K562 (cell line): ENCODE measurements around the gene DNMT1. TPM values are rescaled to one million over a fixed set of nuclear protein-coding genes. Genes with fewer than 3 reads are reported as not detected.
A peak's percentile ranks its signal among the peaks of the same experiment; 100 is the strongest.

Experiments used
- C11orf30 ChIP-seq: fragments of 450-650 bp; IDR thresholded peaks from 2 replicates; pipeline ENCODE4 v1.6.1; 2016; ENCODE audit warnings: low read depth, mild to moderate bottlenecking
- ETS2 ChIP-seq: IDR thresholded peaks from 2 replicates; pipeline ENCODE4 v1.6.1; 2016; ENCODE audit warnings: borderline replicate concordance, missing genetic modification characterization, mild to moderate bottlenecking, moderate library complexity, missing compliant biosample characterization; ENCODE audit not compliant: poor library complexity, severe bottlenecking
- FOXA3 ChIP-seq, 2 experiments: fragments of 450-650 bp in 1 of 2; sonication (generic) in 1 of 2; formaldehyde crosslinking; IDR thresholded peaks in 1 of 2; conservative IDR thresholded peaks in 1 of 2; 2 replicates each; pipeline versions ENCODE4 v1.4.0 to v1.8.0; 2020 to 2022; ENCODE audit warnings: mild to moderate bottlenecking in 2 of 2, missing genetic modification reagents in 1 of 2
- MED1 ChIP-seq: sonication (generic); formaldehyde crosslinking; IDR thresholded peaks from 2 replicates; pipeline ENCODE4 v1.8.1; 2023; ENCODE audit warnings: missing genetic modification reagents, borderline replicate concordance
- NELFE ChIP-seq: IDR thresholded peaks from 2 replicates; pipeline ENCODE4 v1.6.1; 2011; ENCODE audit warnings: mild to moderate bottlenecking; ENCODE audit not compliant: insufficient read depth, insufficient read length
- RBM39 ChIP-seq: fragments of 200-400 bp; formaldehyde crosslinking; optimal IDR thresholded peaks from 2 replicates; pipeline ENCODE3; 2018; ENCODE audit warnings: low read depth, low read length
- SETDB1 ChIP-seq: IDR thresholded peaks from one replicate; pipeline ENCODE4 v1.6.1; 2012; ENCODE audit warnings: low read length, control low read depth, inconsistent platforms
- SP2 ChIP-seq: IDR thresholded peaks from 2 replicates; pipeline ENCODE4 v1.6.1; 2011; ENCODE audit warnings: mild to moderate bottlenecking, low read depth, low read length, moderate library complexity; ENCODE audit not compliant: poor library complexity, severe bottlenecking; ENCODE audit errors: extremely low read depth
- ZFP1 ChIP-seq: fragments of 450-650 bp; formaldehyde crosslinking; IDR thresholded peaks from 2 replicates; pipeline ENCODE4 v1.4.0; 2020; ENCODE audit warnings: mild to moderate bottlenecking, mixed read lengths
- ZFP30 ChIP-seq: fragments of 250-450 bp; sonication (Bioruptor Pico); IDR thresholded peaks from 2 replicates; pipeline ENCODE4 v1.8.0; 2022; ENCODE audit warnings: moderate library complexity, mild to moderate bottlenecking, inconsistent platforms, borderline replicate concordance
- ZNF436 ChIP-seq: fragments of 250-450, 450-650 bp; sonication (Bioruptor Pico); formaldehyde crosslinking; IDR thresholded peaks from 2 replicates; pipeline ENCODE4 v1.7.0; 2020; ENCODE audit warnings: mild to moderate bottlenecking
- ZNF778 ChIP-seq: fragments of 450-650 bp; formaldehyde crosslinking; IDR thresholded peaks from 2 replicates; pipeline ENCODE4 v1.4.0; 2020; ENCODE audit warnings: mild to moderate bottlenecking, moderate library complexity
- polyA plus RNA-seq, 8 experiments: library from polyadenylated mRNA; depleted of rRNA in 4 of 8; stranded (reverse) in 5 of 8; unstranded in 3 of 8; fragments of >200 nt; fragmentation: Nextera tagmentation in 2 of 8; fragmentation: Illumina TruSeq in 1 of 8; extraction: Ambion mirVana in 2 of 8; extraction: Trizol in 1 of 8; gene quantifications; 2 replicates each; pipeline versions ENCODE4 v1.2.1 to v1.2.3, GENCODE V29; 2011 to 2014; ENCODE audit warnings: inconsistent platforms in 1 of 8, missing spikeins in 1 of 8
- total RNA-seq, 7 experiments: library from RNA; depleted of rRNA in 6 of 7; stranded (reverse); fragments of >200 nt in 6 of 7; fragmentation: Illumina TruSeq in 2 of 7; extraction: Trizol in 2 of 7; gene quantifications; 2 replicates each; pipeline versions ENCODE4 v1.2.1 to v1.2.3, GENCODE V29; 2011 to 2021; ENCODE audit warnings: low replicate concordance in 1 of 7
- TF ChIP-seq, protein P1 (sequence below), 2 experiments: IDR thresholded peaks in 1 of 2; conservative IDR thresholded peaks in 1 of 2; 2 replicates each; pipeline ENCODE4 v1.6.1; 2016; ENCODE audit warnings: low read depth in 2 of 2, mild to moderate bottlenecking in 1 of 2, missing compliant biosample characterization in 1 of 2, missing genetic modification characterization in 1 of 2, moderate library complexity in 1 of 2
- TF ChIP-seq, protein P2 (sequence below), 2 experiments: IDR thresholded peaks; 2 replicates each; pipeline ENCODE4 v1.6.1; 2011; ENCODE audit warnings: borderline replicate concordance in 1 of 2, control low read depth in 1 of 2, low read depth in 1 of 2, low read length in 1 of 2, mild to moderate bottlenecking in 1 of 2, mixed read lengths in 1 of 2, moderate library complexity in 1 of 2; ENCODE audit not compliant: insufficient read depth in 1 of 2, insufficient read length in 1 of 2, poor library complexity in 1 of 2, severe bottlenecking in 1 of 2; ENCODE audit errors: extremely low read depth in 1 of 2
- TF ChIP-seq, protein P3 (sequence below): fragments of 450-650 bp; formaldehyde crosslinking; IDR thresholded peaks from 2 replicates; pipeline ENCODE4 v1.4.0; 2022; ENCODE audit warnings: mild to moderate bottlenecking, moderate library complexity
- TF ChIP-seq, protein P4 (sequence below): fragments of 250-450 bp; sonication (Bioruptor Pico); IDR thresholded peaks from 2 replicates; pipeline ENCODE4 v1.9.0; 2021; ENCODE audit warnings: mild to moderate bottlenecking, inconsistent platforms
- TF ChIP-seq, protein P5 (sequence below): sonication (generic); formaldehyde crosslinking; IDR thresholded peaks from 2 replicates; pipeline ENCODE4 v1.4.0; 2020; ENCODE audit warnings: mild to moderate bottlenecking, missing genetic modification reagents

DNMT1 gene
- total and polyA plus RNA-seq, 9 of the 15 experiments (the other 6 are each of a cell fraction or from before 2014, with no cell fraction given), result 80.1 to 271 (median 121) TPM

DNA sequence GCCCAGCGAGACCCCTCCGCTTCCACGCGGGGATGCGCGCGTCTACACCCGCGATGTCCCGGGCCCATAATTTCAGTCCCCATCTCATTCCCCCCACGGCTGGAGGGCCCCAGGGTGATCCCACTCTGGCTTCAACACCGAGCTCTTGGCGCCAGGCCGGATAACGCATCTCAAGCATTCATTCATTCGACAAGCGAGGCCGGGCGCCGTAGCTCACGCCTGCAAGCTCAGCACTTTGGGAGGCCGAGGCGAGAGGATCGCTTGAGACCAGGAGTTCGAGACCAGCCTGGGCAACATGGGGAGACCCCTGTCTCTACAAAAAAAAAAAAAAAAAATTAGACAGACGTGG lies 98.2 kb downstream of the DNMT1 start (continued):
- TF ChIP-seq, protein P1, sequence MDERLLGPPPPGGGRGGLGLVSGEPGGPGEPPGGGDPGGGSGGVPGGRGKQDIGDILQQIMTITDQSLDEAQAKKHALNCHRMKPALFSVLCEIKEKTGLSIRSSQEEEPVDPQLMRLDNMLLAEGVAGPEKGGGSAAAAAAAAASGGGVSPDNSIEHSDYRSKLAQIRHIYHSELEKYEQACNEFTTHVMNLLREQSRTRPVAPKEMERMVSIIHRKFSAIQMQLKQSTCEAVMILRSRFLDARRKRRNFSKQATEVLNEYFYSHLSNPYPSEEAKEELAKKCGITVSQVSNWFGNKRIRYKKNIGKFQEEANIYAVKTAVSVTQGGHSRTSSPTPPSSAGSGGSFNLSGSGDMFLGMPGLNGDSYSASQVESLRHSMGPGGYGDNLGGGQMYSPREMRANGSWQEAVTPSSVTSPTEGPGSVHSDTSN (CRISPR knock-in tag; IDR thresholded peaks at IDR 0.05; ENCODE audit: low read depth), result no peak
- TF ChIP-seq, protein P1 (tag; conservative IDR thresholded peaks at IDR 0.05; ENCODE audit: low read depth), result no peak
- TF ChIP-seq, protein P2, sequence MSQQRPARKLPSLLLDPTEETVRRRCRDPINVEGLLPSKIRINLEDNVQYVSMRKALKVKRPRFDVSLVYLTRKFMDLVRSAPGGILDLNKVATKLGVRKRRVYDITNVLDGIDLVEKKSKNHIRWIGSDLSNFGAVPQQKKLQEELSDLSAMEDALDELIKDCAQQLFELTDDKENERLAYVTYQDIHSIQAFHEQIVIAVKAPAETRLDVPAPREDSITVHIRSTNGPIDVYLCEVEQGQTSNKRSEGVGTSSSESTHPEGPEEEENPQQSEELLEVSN (IDR thresholded peaks at IDR 0.05; ENCODE audit: borderline replicate concordance in 1 of 2, extremely low read depth in 1 of 2, insufficient read depth in 1 of 2, insufficient read length in 1 of 2, low read depth in 1 of 2, low read length in 1 of 2, poor library complexity in 1 of 2, severe bottlenecking in 1 of 2), result no peak
- TF ChIP-seq, protein P3, sequence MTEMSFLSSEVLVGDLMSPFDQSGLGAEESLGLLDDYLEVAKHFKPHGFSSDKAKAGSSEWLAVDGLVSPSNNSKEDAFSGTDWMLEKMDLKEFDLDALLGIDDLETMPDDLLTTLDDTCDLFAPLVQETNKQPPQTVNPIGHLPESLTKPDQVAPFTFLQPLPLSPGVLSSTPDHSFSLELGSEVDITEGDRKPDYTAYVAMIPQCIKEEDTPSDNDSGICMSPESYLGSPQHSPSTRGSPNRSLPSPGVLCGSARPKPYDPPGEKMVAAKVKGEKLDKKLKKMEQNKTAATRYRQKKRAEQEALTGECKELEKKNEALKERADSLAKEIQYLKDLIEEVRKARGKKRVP (CRISPR knock-in tag), result no peak
- TF ChIP-seq, protein P4, sequence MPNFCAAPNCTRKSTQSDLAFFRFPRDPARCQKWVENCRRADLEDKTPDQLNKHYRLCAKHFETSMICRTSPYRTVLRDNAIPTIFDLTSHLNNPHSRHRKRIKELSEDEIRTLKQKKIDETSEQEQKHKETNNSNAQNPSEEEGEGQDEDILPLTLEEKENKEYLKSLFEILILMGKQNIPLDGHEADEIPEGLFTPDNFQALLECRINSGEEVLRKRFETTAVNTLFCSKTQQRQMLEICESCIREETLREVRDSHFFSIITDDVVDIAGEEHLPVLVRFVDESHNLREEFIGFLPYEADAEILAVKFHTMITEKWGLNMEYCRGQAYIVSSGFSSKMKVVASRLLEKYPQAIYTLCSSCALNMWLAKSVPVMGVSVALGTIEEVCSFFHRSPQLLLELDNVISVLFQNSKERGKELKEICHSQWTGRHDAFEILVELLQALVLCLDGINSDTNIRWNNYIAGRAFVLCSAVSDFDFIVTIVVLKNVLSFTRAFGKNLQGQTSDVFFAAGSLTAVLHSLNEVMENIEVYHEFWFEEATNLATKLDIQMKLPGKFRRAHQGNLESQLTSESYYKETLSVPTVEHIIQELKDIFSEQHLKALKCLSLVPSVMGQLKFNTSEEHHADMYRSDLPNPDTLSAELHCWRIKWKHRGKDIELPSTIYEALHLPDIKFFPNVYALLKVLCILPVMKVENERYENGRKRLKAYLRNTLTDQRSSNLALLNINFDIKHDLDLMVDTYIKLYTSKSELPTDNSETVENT (CRISPR knock-in tag), result no peak
- TF ChIP-seq ETS2 (tag) (no peak), ZFP30 (CRISPR knock-in tag) (no peak), ZFP1 (CRISPR knock-in tag) (no peak), ZNF436 (CRISPR knock-in tag) (no peak), ZNF778 (CRISPR knock-in tag) (no peak), SETDB1 (no peak), NELFE (no peak), RBM39 (no peak), C11orf30 (peak; percentile 67), SP2 (no peak), MED1 (CRISPR knock-in tag) (no peak), FOXA3 (CRISPR knock-in tag; conservative IDR thresholded peaks at IDR 0.05 in 1 of 2, IDR thresholded peaks at IDR 0.05 in 1 of 2) (0 out of 4 replicates have a peak, but pooled peaks of 1 of the 2 experiments have one; percentile 47)
- TF ChIP-seq, protein P5, sequence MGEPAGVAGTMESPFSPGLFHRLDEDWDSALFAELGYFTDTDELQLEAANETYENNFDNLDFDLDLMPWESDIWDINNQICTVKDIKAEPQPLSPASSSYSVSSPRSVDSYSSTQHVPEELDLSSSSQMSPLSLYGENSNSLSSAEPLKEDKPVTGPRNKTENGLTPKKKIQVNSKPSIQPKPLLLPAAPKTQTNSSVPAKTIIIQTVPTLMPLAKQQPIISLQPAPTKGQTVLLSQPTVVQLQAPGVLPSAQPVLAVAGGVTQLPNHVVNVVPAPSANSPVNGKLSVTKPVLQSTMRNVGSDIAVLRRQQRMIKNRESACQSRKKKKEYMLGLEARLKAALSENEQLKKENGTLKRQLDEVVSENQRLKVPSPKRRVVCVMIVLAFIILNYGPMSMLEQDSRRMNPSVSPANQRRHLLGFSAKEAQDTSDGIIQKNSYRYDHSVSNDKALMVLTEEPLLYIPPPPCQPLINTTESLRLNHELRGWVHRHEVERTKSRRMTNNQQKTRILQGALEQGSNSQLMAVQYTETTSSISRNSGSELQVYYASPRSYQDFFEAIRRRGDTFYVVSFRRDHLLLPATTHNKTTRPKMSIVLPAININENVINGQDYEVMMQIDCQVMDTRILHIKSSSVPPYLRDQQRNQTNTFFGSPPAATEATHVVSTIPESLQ (CRISPR knock-in tag), result peak; percentile 26; the same call in 1 of the 2 replicates
